GM12874 (cell line): Measurements from ENCODE around the gene CES1.

Experiments used
- CTCF ChIP-seq: IDR thresholded peaks from 2 replicates; pipeline ENCODE4 v1.5.1; 2011; ENCODE audit warnings: low read depth, mild to moderate bottlenecking, control low read depth, low read length, moderate library complexity; ENCODE audit not compliant: insufficient read depth

CES1 gene

GRCh38 chr16:55815320-55815719, 17.6 kb downstream of the CES1 start:
- TF ChIP-seq CTCF, result no peak

GRCh38 chr16:55812951-55813350, 19.9 kb downstream of the CES1 start:
- TF ChIP-seq CTCF, result no peak

- TF ChIP-seq CTCF, result no peak
Observed at GRCh38 chr16:55811811-55812210, 21.1 kb downstream of the CES1 start.

GRCh38 chr16:55810451-55810961, 22.4 kb downstream of the CES1 start:
- TF ChIP-seq CTCF, result no peak

GRCh38 chr16:55809851-55810250, 23.0 kb downstream of the CES1 start:
- TF ChIP-seq CTCF, result no peak

GRCh38 chr16:55809386-55809785, 23.5 kb downstream of the CES1 start:
- no peak for TF ChIP-seq CTCF

- TF ChIP-seq CTCF, result no peak
Observed at GRCh38 chr16:55779402-55780094, 53.3 kb downstream of the CES1 start.
